AG04450 (cell line): ENCODE results near the gene SEMA3A. TPM values are rescaled to one million over a fixed set of nuclear protein-coding genes. Genes with fewer than 3 reads are reported as not detected.

Experiments
- CTCF ChIA-PET: fragments of 300-600, 350-600 bp; formaldehyde crosslinking; extraction: SDS; loops from one replicate; lab custom pipeline; 2022; ENCODE audit warnings: antibody characterized with exemption, inconsistent platforms; lab: Charles Lee
- POLR2A ChIA-PET: fragments of 350-600 bp; formaldehyde crosslinking; extraction: SDS; loops from one replicate; lab custom pipeline; 2021; ENCODE audit warnings: antibody characterized with exemption, inconsistent platforms; lab: Yijun Ruan, JAX
- DNase-seq: peaks from one replicate; pipeline ENCODE4 v3.0.0-alpha.2; 2011; ENCODE audit warnings: low read depth, low spot score
- H3K27ac ChIP-seq: one replicate; pipeline ENCODE4 v1.5.1; 2012; ENCODE audit warnings: low read depth, low read length, control low read depth
- H3K27me3 ChIP-seq: one replicate; pipeline ENCODE4 v1.6.0; 2012; ENCODE audit warnings: low read length; ENCODE audit not compliant: control insufficient read depth, insufficient read depth
- H3K4me3 ChIP-seq: 2 replicates; pipeline ENCODE4 v1.5.1; 2011; ENCODE audit warnings: mild to moderate bottlenecking, low read depth, low read length, control low read depth
- H3K9me3 ChIP-seq: 2 replicates; pipeline ENCODE4 v1.5.1; 2012; ENCODE audit warnings: low read length; ENCODE audit not compliant: control insufficient read depth, insufficient read depth
- CTCF ChIP-seq: IDR thresholded peaks from 2 replicates; pipeline ENCODE4 v1.5.1; 2011; ENCODE audit warnings: low read depth, low read length, control low read depth, inconsistent platforms
- polyA plus RNA-seq: library from polyadenylated mRNA; depleted of rRNA; stranded (reverse); fragments of >200 nt; gene quantifications from 2 replicates; pipeline ENCODE4 v1.2.3, GENCODE V29; 2011

The SEMA3A gene
- polyA plus RNA-seq, 1 experiment: 80.2 TPM

GRCh38 chr7:83921941-83922607 lies 272.5 kb downstream of the SEMA3A start:
- no peak for DNase-seq
- H3K9me3 ChIP-seq: no peaks in the 10 kb centered on the region
- TF ChIP-seq CTCF: no peak
- no peaks in the 10 kb centered on the region for H3K27me3 ChIP-seq
- POLR2A ChIA-PET: no interaction called here
- H3K4me3 ChIP-seq: no peak overlapping the region
- CTCF ChIA-PET: no interaction called here
- H3K27ac ChIP-seq: no peak overlapping the region

- TF ChIP-seq CTCF: no peak
- no peak for DNase-seq
- H3K9me3 ChIP-seq: no peaks in the 10 kb centered on the region
- no peaks in the 10 kb centered on the region for H3K27me3 ChIP-seq
- POLR2A ChIA-PET: no interaction called here
- CTCF ChIA-PET: interaction anchor here (0.9 kb wide), 1 partner anchor 15 kb away, joined by 5 read pairs; no protein-coding TSS in a partner anchor
- no peak overlapping the region for H3K4me3 ChIP-seq
- H3K27ac ChIP-seq: no peak overlapping the region
These were observed 273.2 kb downstream of the SEMA3A start for GRCh38 chr7:83921271-83921940.

- no peaks in the 10 kb centered on the region for H3K9me3 ChIP-seq
- DNase-seq: no peak
- no peaks in the 10 kb centered on the region for H3K27me3 ChIP-seq
- POLR2A ChIA-PET: no interaction called here
- no peak for TF ChIP-seq CTCF
- CTCF ChIA-PET: no interaction called here
- no peak overlapping the region for H3K27ac ChIP-seq
- H3K4me3 ChIP-seq: no peak overlapping the region
These were observed 276.4 kb downstream of the SEMA3A start for GRCh38 chr7:83918142-83918541.

- H3K4me3 ChIP-seq: no peak overlapping the region
- no peak for TF ChIP-seq CTCF
- ChIA-PET CTCF (no interaction called here), POLR2A (no interaction called here)
- no peak for DNase-seq
- H3K27me3 ChIP-seq: no peaks in the 10 kb centered on the region
- H3K27ac ChIP-seq: no peak overlapping the region
- H3K9me3 ChIP-seq: no peaks in the 10 kb centered on the region
These were observed 281.4 kb downstream of the SEMA3A start for GRCh38 chr7:83913174-83913573.

- Histone ChIP-seq H3K27me3 (no peaks in the 10 kb centered on the region), H3K4me3 (no peak overlapping the region), H3K27ac (no peak overlapping the region), H3K9me3 (no peaks in the 10 kb centered on the region)
- POLR2A ChIA-PET: no interaction called here
- no peak for TF ChIP-seq CTCF
- DNase-seq: no peak
- CTCF ChIA-PET: no interaction called here
These were observed 286.1 kb downstream of the SEMA3A start for GRCh38 chr7:83908526-83908925.
